Neural progenitor cell (in vitro differentiated cells): Measurements from ENCODE around the gene NSD1.

Source experiments
- CTCF ChIP-seq: fragments of 200-600 bp; sonication (generic); IDR thresholded peaks from 2 replicates; pipeline ENCODE4 v1.5.1; 2017; ENCODE audit warnings: antibody characterized with exemption, mild to moderate bottlenecking
- EZH2 ChIP-seq: fragments of 200-600 bp; sonication (generic); IDR thresholded peaks from 2 replicates; pipeline ENCODE4 v1.6.1; 2017; ENCODE audit warnings: antibody characterized with exemption, mild to moderate bottlenecking, moderate library complexity

GRCh38 chr5:177296581-177296980 is 163.0 kb downstream of the NSD1 start:
- TF ChIP-seq CTCF (no peak), EZH2 (no peak)
